Fibroblast of lung (primary cell): Measurements from ENCODE around the gene TSHZ2.

Experiments
- EZH2 ChIP-seq: IDR thresholded peaks from 2 replicates; pipeline ENCODE4 v1.5.1; 2012; ENCODE audit warnings: low read length, control low read depth, mild to moderate bottlenecking; ENCODE audit errors: missing control alignments
- TF ChIP-seq, protein P1 (sequence below), 2 donors: IDR thresholded peaks in 1 of 2; conservative IDR thresholded peaks in 1 of 2; 1 replicate in 1 of 2; 2 replicates in 1 of 2; pipeline ENCODE4 v1.5.1; 2011 to 2012; ENCODE audit warnings: low read length in 2 of 2, control low read depth in 1 of 2, inconsistent platforms in 1 of 2, low read depth in 1 of 2, mild to moderate bottlenecking in 1 of 2

DNA sequence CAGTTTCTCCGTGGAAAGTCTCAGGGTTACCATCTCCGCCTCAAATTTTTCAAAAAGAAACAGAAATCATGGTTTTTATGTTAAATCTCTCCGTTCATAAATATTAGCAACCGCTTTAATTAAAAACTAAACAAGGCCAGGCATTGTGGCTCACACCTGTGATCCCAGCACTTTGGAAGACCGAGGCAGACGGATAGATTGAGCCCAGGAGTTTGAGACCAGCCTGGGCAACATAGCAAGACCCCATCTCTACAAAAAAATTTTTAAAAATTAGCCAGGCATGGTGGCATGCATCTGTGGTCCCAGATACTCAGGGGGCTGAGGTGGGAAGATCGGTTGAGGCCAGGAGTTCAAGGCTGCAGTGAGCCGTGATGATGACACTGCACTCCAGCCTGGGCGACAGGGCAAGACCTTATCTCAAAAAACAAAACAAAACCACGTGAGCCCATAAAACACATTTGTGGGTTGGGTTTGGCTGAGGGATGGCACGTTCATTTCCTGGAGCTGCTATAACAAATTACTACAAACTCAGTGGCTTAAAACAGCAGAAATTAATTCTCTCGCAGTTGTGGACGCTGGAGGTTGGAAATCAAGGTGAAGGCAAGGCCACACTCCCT, 398.3 kb downstream of the TSHZ2 start:
- TF ChIP-seq, protein P1, sequence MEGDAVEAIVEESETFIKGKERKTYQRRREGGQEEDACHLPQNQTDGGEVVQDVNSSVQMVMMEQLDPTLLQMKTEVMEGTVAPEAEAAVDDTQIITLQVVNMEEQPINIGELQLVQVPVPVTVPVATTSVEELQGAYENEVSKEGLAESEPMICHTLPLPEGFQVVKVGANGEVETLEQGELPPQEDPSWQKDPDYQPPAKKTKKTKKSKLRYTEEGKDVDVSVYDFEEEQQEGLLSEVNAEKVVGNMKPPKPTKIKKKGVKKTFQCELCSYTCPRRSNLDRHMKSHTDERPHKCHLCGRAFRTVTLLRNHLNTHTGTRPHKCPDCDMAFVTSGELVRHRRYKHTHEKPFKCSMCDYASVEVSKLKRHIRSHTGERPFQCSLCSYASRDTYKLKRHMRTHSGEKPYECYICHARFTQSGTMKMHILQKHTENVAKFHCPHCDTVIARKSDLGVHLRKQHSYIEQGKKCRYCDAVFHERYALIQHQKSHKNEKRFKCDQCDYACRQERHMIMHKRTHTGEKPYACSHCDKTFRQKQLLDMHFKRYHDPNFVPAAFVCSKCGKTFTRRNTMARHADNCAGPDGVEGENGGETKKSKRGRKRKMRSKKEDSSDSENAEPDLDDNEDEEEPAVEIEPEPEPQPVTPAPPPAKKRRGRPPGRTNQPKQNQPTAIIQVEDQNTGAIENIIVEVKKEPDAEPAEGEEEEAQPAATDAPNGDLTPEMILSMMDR (conservative IDR thresholded peaks at IDR 0.05 in 1 of 2, IDR thresholded peaks at IDR 0.05 in 1 of 2; ENCODE audit: low read depth in 1 of 2, low read length in 2 of 2), result no peak
- TF ChIP-seq EZH2, result no peak
